OCI-LY1 (cell line): Measurements from ENCODE around the gene SP3.

ENCODE experiments used
- H2AFZ ChIP-seq: fragments of 200-600 bp; sonication (generic), shearing (Covaris generic); 2 replicates; pipeline ENCODE4 v1.6.0; 2014; ENCODE audit warnings: antibody characterized with exemption, mild to moderate bottlenecking, low read length
- H3F3A ChIP-seq: fragments of 200-600 bp; sonication (generic), shearing (Covaris generic); 2 replicates; pipeline ENCODE4 v1.6.0; 2014; ENCODE audit warnings: mild to moderate bottlenecking, antibody characterized with exemption, low read length, moderate library complexity; ENCODE audit not compliant: insufficient read depth
- H3K27ac ChIP-seq: fragments of 200-600 bp; sonication (generic); 2 replicates; pipeline ENCODE4 v1.5.1; 2014; ENCODE audit warnings: low read length, mixed run types, mild to moderate bottlenecking, low read depth; ENCODE audit not compliant: poor library complexity, severe bottlenecking
- H3K27me3 ChIP-seq: fragments of 200-600 bp; sonication (generic); 2 replicates; pipeline ENCODE4 v1.6.0; 2014; ENCODE audit warnings: antibody characterized with exemption, mild to moderate bottlenecking, low read length, moderate library complexity; ENCODE audit not compliant: insufficient read depth
- H3K36me3 ChIP-seq: fragments of 200-600 bp; sonication (generic); 2 replicates; pipeline ENCODE4 v1.6.1; 2014; ENCODE audit warnings: mild to moderate bottlenecking, antibody characterized with exemption, low read length, moderate library complexity, mixed read lengths; ENCODE audit not compliant: insufficient read depth
- H3K4me1 ChIP-seq: fragments of 200-600 bp; sonication (generic); 2 replicates; pipeline ENCODE4 v1.5.1; 2014; ENCODE audit warnings: mild to moderate bottlenecking, low read length, moderate library complexity; ENCODE audit not compliant: insufficient read depth, severe bottlenecking
- H3K4me2 ChIP-seq: fragments of 200-600 bp; sonication (generic), shearing (Covaris generic); 2 replicates; pipeline ENCODE4 v1.6.1; 2014; ENCODE audit warnings: low read length
- H3K4me3 ChIP-seq: fragments of 200-600 bp; sonication (generic); 2 replicates; pipeline ENCODE4 v1.5.1; 2014; ENCODE audit warnings: low read length, low read depth, mild to moderate bottlenecking, mixed read lengths; ENCODE audit not compliant: poor library complexity, severe bottlenecking
- H3K79me2 ChIP-seq: fragments of 200-600 bp; shearing (Covaris generic); 2 replicates; pipeline ENCODE4 v1.6.1; 2016; ENCODE audit warnings: mixed run types, low read length, mixed read lengths; ENCODE audit not compliant: insufficient read depth
- H3K9ac ChIP-seq: fragments of 200-600 bp; sonication (generic), shearing (Covaris generic); 2 replicates; pipeline ENCODE4 v1.6.1; 2014; ENCODE audit warnings: mild to moderate bottlenecking, low read length, mixed read lengths
- H3K9me2 ChIP-seq: fragments of 200-600 bp; sonication (generic), shearing (Covaris generic); 2 replicates; pipeline ENCODE4 v1.6.1; 2014; ENCODE audit warnings: low read depth, mild to moderate bottlenecking, low read length, mixed read lengths
- H3K9me3 ChIP-seq: fragments of 200-600 bp; shearing (Covaris generic); 2 replicates; pipeline ENCODE4 v1.6.1; 2014; ENCODE audit warnings: low read length, mixed read lengths
- H4K20me1 ChIP-seq: fragments of 200-600 bp; sonication (generic), shearing (Covaris generic); 2 replicates; pipeline ENCODE4 v1.6.0; 2016; ENCODE audit warnings: mild to moderate bottlenecking, low read length; ENCODE audit not compliant: insufficient read depth
- CTCF ChIP-seq: fragments of 200-600 bp; sonication (generic), shearing (Covaris generic); IDR thresholded peaks from 2 replicates; pipeline ENCODE4 v1.5.1; 2017; ENCODE audit warnings: mild to moderate bottlenecking, antibody characterized with exemption, low read length, moderate library complexity, mixed read lengths
- EZH2 ChIP-seq: fragments of 200-600 bp; sonication (generic), shearing (Covaris generic); IDR thresholded peaks from 2 replicates; pipeline ENCODE4 v1.8.0; 2017; ENCODE audit warnings: borderline replicate concordance, mixed run types, mild to moderate bottlenecking, antibody characterized with exemption, low read length, moderate library complexity, mixed read lengths

SP3 gene

GRCh38 chr2:173898996-173899395, 66.2 kb downstream of the SP3 start:
- peaks cover 21% of the 10 kb centered on the region for H3K4me1 ChIP-seq
- no peak overlapping the region for H2AFZ ChIP-seq
- no peak overlapping the region for H3K27ac ChIP-seq
- no peaks in the 10 kb centered on the region for H3K9me3 ChIP-seq
- H4K20me1 ChIP-seq: no peaks in the 10 kb centered on the region
- TF ChIP-seq EZH2: no peak
- no peak for TF ChIP-seq CTCF
- no peaks in the 10 kb centered on the region for H3K27me3 ChIP-seq
- H3K9ac ChIP-seq: no peak overlapping the region
- no peak overlapping the region for H3K4me3 ChIP-seq
- H3K79me2 ChIP-seq: no peaks in the 10 kb centered on the region
- H3K9me2 ChIP-seq: no peaks in the 10 kb centered on the region
- H3K4me2 ChIP-seq: peak overlapping the region; percentile 18; the same call in 1 of the 2 replicates
- 0 out of 2 replicates have a peak, but pooled peaks cover 3% of the 10 kb centered on the region for H3F3A ChIP-seq
- H3K36me3 ChIP-seq: 0 out of 2 replicates have a peak, but pooled peaks cover 8% of the 10 kb centered on the region

GRCh38 chr2:173898178-173898668, 67.0 kb downstream of the SP3 start:
- H3K79me2 ChIP-seq: no peaks in the 10 kb centered on the region
- TF ChIP-seq CTCF: no peak
- no peaks in the 10 kb centered on the region for H3K27me3 ChIP-seq
- H3K4me1 ChIP-seq: peaks cover 21% of the 10 kb centered on the region
- no peaks in the 10 kb centered on the region for H3K9me2 ChIP-seq
- 0 out of 2 replicates have a peak, but pooled peaks cover 8% of the 10 kb centered on the region for H3K36me3 ChIP-seq
- H3K9me3 ChIP-seq: no peaks in the 10 kb centered on the region
- 0 out of 2 replicates have a peak, but pooled peaks cover 4% of the 10 kb centered on the region for H3F3A ChIP-seq
- no peak overlapping the region for H3K4me3 ChIP-seq
- no peak overlapping the region for H2AFZ ChIP-seq
- no peaks in the 10 kb centered on the region for H4K20me1 ChIP-seq
- H3K9ac ChIP-seq: no peak overlapping the region
- H3K27ac ChIP-seq: peak overlapping the region; percentile 15
- H3K4me2 ChIP-seq: no peak overlapping the region

- 0 out of 2 replicates have a peak, but pooled peaks cover under 1% of the 10 kb centered on the region for H3K36me3 ChIP-seq
- no peak overlapping the region for H2AFZ ChIP-seq
- peaks cover 21% of the 10 kb centered on the region for H3K4me1 ChIP-seq
- H3K27me3 ChIP-seq: no peaks in the 10 kb centered on the region
- no peak overlapping the region for H3K27ac ChIP-seq
- no peaks in the 10 kb centered on the region for H3K9me3 ChIP-seq
- 0 out of 2 replicates have a peak, but pooled peaks cover 4% of the 10 kb centered on the region for H3F3A ChIP-seq
- no peaks in the 10 kb centered on the region for H4K20me1 ChIP-seq
- no peak overlapping the region for H3K4me2 ChIP-seq
- no peaks in the 10 kb centered on the region for H3K9me2 ChIP-seq
- H3K79me2 ChIP-seq: no peaks in the 10 kb centered on the region
- TF ChIP-seq EZH2: no peak
- no peak for TF ChIP-seq CTCF
- H3K4me3 ChIP-seq: no peak overlapping the region
- H3K9ac ChIP-seq: no peak overlapping the region
Measured at GRCh38 chr2:173896755-173897154, 68.4 kb downstream of the SP3 start.
